ENCODE results near the gene GLA.
A peak's percentile ranks its signal among the peaks of the same experiment; 100 is the strongest.

Gene GLA

DNA sequence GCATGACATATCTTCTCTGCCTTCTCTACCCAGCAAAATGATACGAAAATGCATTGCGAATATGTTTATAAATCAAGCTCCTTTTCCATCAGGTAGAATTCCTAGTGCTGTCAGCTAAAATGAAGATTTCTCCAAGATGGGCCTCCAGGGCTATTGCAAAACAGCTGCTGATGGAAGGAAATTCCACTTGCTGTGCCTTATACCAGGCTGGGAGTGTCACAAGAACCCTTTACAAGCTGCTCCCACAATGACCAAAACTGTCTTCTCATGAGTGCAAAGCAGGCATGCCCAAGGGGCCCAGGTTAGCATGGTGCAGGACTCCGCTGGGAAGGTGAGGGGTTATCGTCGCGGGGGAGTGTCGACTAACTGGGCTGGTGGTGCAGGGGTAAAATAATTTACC lies 9.0 kb upstream of the GLA start:
- H3K4me1 ChIP-seq (ENCODE audit: control insufficient read depth in 2 of 2, insufficient read depth in 1 of 2, low read depth in 1 of 2, low read length in 2 of 2), result peaks cover 0 to 6% of the 10 kb centered on the region in 2 donors
- H3K14ac ChIP-seq (ENCODE audit: low read length), result no peak overlapping the region
- no peak overlapping the region for H2AK5ac ChIP-seq (ENCODE audit: low read depth, low read length)
- no peak overlapping the region for H2BK15ac ChIP-seq (ENCODE audit: low read length)
- H3K9me3 ChIP-seq (replicated peaks in 1 of 2; ENCODE audit: control insufficient read depth in 2 of 2, insufficient read depth in 1 of 2, low read depth in 1 of 2, low read length in 2 of 2), result no peaks in the 10 kb centered on the region
- no peak overlapping the region for H3K18ac ChIP-seq (ENCODE audit: low read length)
- H3K23ac ChIP-seq (ENCODE audit: low read depth, low read length, poor library complexity), result no peak overlapping the region
- no peak overlapping the region for H3K4me2 ChIP-seq (ENCODE audit: insufficient read depth, low read length, poor library complexity, severe bottlenecking)
- H3K79me1 ChIP-seq (ENCODE audit: low read depth, low read length), result peaks cover 1% of the 10 kb centered on the region
- H2BK120ac ChIP-seq (ENCODE audit: low read depth, low read length), result no peak overlapping the region
- no peak overlapping the region for H3K9ac ChIP-seq (ENCODE audit: low read depth, low read length, poor library complexity)
- no peak overlapping the region for H4K91ac ChIP-seq (ENCODE audit: low read depth, low read length, poor library complexity)
- no peak overlapping the region for H3K27ac ChIP-seq (replicated peaks; ENCODE audit: low read length)
- H4K8ac ChIP-seq (ENCODE audit: low read depth, low read length), result no peak overlapping the region
- WGBS, 2 donors (ENCODE audit: extremely low coverage in 2 of 2, insufficient read length in 2 of 2, insufficient replicate concordance in 1 of 2), result no CpG with 5 or more reads among the region's 7 CpGs
- no peak overlapping the region for H3K4me3 ChIP-seq (ENCODE audit: low read length in 2 of 2)
- H3K27me3 ChIP-seq (ENCODE audit: control insufficient read depth in 3 of 3, insufficient read depth in 3 of 3, low read depth in 1 of 3, low read length in 3 of 3), result peaks cover 0 to 3% (median 0%) of the 10 kb centered on the region in 3 experiments
- no peak for DNase-seq (ENCODE audit: low spot score)
- H2AFZ ChIP-seq (ENCODE audit: low read length), result no peak overlapping the region
- H2BK12ac ChIP-seq (ENCODE audit: low read length), result no peak overlapping the region
- no peak overlapping the region for H2BK5ac ChIP-seq (ENCODE audit: low read length)
- H3K4ac ChIP-seq (ENCODE audit: low read length), result no peak overlapping the region
- H3K36me3 ChIP-seq (replicated peaks in 1 of 2; ENCODE audit: control insufficient read depth in 2 of 2, insufficient read depth in 2 of 2, low read length in 2 of 2), result peaks cover 11 to 30% of the 10 kb centered on the region in 2 donors

DNA sequence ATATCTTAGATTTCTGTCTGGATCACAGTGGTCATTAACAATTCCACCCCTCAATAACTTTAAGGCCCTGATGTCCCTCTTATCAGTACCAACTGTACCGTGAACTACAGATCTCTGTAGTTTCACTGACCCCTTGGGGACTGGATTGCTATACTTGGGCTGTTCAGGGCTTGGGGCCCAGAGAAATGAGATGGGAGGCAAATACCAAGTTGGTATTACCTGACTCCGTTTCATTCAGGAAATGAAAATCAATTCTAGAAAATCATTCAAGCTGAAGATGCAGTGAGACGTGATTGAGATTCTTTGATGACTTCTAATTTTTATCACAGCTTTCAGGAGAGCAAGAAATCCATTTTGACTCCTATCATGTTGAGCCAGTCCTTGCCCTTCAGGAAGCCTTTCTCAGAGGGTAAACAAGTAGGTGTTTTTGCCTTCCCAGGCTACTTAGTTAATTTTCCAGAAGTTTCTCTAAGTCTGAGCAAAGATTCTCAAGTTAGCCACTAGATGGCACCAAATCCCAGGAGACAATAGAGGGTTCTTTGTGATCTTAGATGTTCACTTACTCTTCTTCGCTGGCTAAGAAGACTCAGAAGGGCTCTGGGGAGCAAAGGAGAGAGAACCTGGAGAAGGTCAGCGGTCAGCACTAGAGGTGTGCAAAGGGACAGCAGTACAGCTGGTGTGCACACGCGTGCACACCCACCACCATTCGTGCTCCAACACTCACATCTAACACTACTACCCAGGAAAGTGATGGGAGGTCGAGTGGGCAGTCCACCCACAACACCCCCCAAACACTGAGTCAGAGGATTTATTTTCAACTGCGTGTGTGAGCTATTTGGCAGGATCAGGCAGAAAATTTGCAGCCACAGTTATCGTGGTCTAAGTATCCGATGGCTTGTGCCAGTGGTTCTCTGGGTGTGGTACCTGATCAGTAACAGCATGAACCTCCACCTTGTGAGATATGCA lies 7.7 kb upstream of the GLA start:
- Histone ChIP-seq H4K91ac (ENCODE audit: low read depth, low read length, poor library complexity) (no peak overlapping the region), H2AK5ac (ENCODE audit: low read depth, low read length) (no peak overlapping the region), H3K4ac (ENCODE audit: low read length) (no peak overlapping the region), H2BK120ac (ENCODE audit: low read depth, low read length) (no peak overlapping the region), H2BK15ac (ENCODE audit: low read length) (no peak overlapping the region), H2BK5ac (ENCODE audit: low read length) (no peak overlapping the region), H3K27ac (replicated peaks; ENCODE audit: low read length) (no peak overlapping the region), H3K79me1 (ENCODE audit: low read depth, low read length) (peaks cover 1% of the 10 kb centered on the region), H3K4me3 (ENCODE audit: low read length in 2 of 2) (no peak overlapping the region), H3K18ac (ENCODE audit: low read length) (no peak overlapping the region), H3K9me3 (replicated peaks in 1 of 2; ENCODE audit: control insufficient read depth in 2 of 2, insufficient read depth in 1 of 2, low read depth in 1 of 2, low read length in 2 of 2) (no peaks in the 10 kb centered on the region), H3K4me1 (ENCODE audit: control insufficient read depth in 2 of 2, insufficient read depth in 1 of 2, low read depth in 1 of 2, low read length in 2 of 2) (peaks cover 0 to 6% of the 10 kb centered on the region in 2 donors), H4K8ac (ENCODE audit: low read depth, low read length) (no peak overlapping the region), H2AFZ (ENCODE audit: low read length) (no peak overlapping the region), H2BK12ac (ENCODE audit: low read length) (no peak overlapping the region), H3K36me3 (replicated peaks in 1 of 2; ENCODE audit: control insufficient read depth in 2 of 2, insufficient read depth in 2 of 2, low read length in 2 of 2) (peaks cover 11 to 30% of the 10 kb centered on the region in 2 donors), H3K9ac (ENCODE audit: low read depth, low read length, poor library complexity) (no peak overlapping the region), H3K4me2 (ENCODE audit: insufficient read depth, low read length, poor library complexity, severe bottlenecking) (no peak overlapping the region), H3K23ac (ENCODE audit: low read depth, low read length, poor library complexity) (no peak overlapping the region), H3K14ac (ENCODE audit: low read length) (no peak overlapping the region), H3K27me3 (ENCODE audit: control insufficient read depth in 3 of 3, insufficient read depth in 3 of 3, low read depth in 1 of 3, low read length in 3 of 3) (peaks cover 0 to 3% (median 0%) of the 10 kb centered on the region in 3 experiments)
- WGBS, 2 donors (ENCODE audit: extremely low coverage in 2 of 2, insufficient read length in 2 of 2, insufficient replicate concordance in 1 of 2), result no CpG with 5 or more reads among the region's 12 CpGs
- peak; percentile 46 for DNase-seq (ENCODE audit: low spot score)

DNA sequence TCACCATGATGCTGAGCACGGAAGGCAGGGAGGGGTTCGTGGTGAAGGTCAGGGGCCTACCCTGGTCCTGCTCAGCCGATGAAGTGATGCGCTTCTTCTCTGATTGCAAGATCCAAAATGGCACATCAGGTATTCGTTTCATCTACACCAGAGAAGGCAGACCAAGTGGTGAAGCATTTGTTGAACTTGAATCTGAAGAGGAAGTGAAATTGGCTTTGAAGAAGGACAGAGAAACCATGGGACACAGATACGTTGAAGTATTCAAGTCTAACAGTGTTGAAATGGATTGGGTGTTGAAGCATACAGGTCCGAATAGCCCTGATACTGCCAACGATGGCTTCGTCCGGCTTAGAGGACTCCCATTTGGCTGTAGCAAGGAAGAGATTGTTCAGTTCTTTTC lies 4.3 kb upstream of the GLA start:
- Histone ChIP-seq H3K27ac (replicated peaks; ENCODE audit: low read length) (no peak overlapping the region), H4K91ac (ENCODE audit: low read depth, low read length, poor library complexity) (no peak overlapping the region), H2BK12ac (ENCODE audit: low read length) (no peak overlapping the region), H4K8ac (ENCODE audit: low read depth, low read length) (no peak overlapping the region), H3K18ac (ENCODE audit: low read length) (no peak overlapping the region), H3K27me3 (ENCODE audit: control insufficient read depth in 3 of 3, insufficient read depth in 3 of 3, low read depth in 1 of 3, low read length in 3 of 3) (no peaks in the 10 kb centered on the region), H3K79me1 (ENCODE audit: low read depth, low read length) (no peaks in the 10 kb centered on the region), H2AFZ (ENCODE audit: low read length) (no peak overlapping the region), H3K4me1 (ENCODE audit: control insufficient read depth in 2 of 2, insufficient read depth in 1 of 2, low read depth in 1 of 2, low read length in 2 of 2) (peaks cover 0 to 3% of the 10 kb centered on the region in 2 donors), H3K36me3 (replicated peaks in 1 of 2; ENCODE audit: control insufficient read depth in 2 of 2, insufficient read depth in 2 of 2, low read length in 2 of 2) (peaks cover 11 to 33% of the 10 kb centered on the region in 2 donors), H3K9me3 (replicated peaks in 1 of 2; ENCODE audit: control insufficient read depth in 2 of 2, insufficient read depth in 1 of 2, low read depth in 1 of 2, low read length in 2 of 2) (no peaks in the 10 kb centered on the region), H3K4ac (ENCODE audit: low read length) (no peak overlapping the region), H3K4me2 (ENCODE audit: insufficient read depth, low read length, poor library complexity, severe bottlenecking) (no peak overlapping the region), H3K4me3 (ENCODE audit: low read length in 2 of 2) (no peak overlapping the region), H3K14ac (ENCODE audit: low read length) (no peak overlapping the region), H3K23ac (ENCODE audit: low read depth, low read length, poor library complexity) (no peak overlapping the region), H2AK5ac (ENCODE audit: low read depth, low read length) (no peak overlapping the region), H3K9ac (ENCODE audit: low read depth, low read length, poor library complexity) (no peak overlapping the region), H2BK15ac (ENCODE audit: low read length) (no peak overlapping the region), H2BK5ac (ENCODE audit: low read length) (no peak overlapping the region), H2BK120ac (ENCODE audit: low read depth, low read length) (no peak overlapping the region)
- no CpG with 5 or more reads among the region's 10 CpGs for WGBS, 2 donors (ENCODE audit: extremely low coverage in 2 of 2, insufficient read length in 2 of 2, insufficient replicate concordance in 1 of 2)
- DNase-seq (ENCODE audit: low spot score), result no peak

DNA sequence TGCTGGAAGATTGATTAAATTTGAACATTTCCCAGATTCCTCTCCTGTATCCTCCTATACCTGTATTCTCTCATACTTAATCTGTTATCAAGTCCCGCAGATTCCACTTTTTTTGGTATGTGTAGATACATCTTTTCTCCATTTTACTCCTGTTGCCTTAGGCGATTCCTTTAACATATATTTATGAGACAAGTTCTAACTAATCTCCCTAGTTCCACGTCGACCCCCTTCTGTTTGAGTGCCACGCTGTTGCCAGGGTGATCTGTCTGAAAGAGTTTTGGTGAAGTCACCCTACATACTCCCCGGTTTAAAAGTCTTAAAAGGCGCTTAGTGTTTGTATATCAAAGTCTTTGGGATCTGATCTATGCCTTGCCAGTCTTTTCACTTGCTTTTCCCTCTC lies 2.7 kb upstream of the GLA start:
- Histone ChIP-seq H2AFZ (ENCODE audit: low read length) (no peak overlapping the region), H3K4ac (ENCODE audit: low read length) (no peak overlapping the region), H4K91ac (ENCODE audit: low read depth, low read length, poor library complexity) (no peak overlapping the region), H3K79me1 (ENCODE audit: low read depth, low read length) (no peaks in the 10 kb centered on the region), H3K27me3 (ENCODE audit: control insufficient read depth in 3 of 3, insufficient read depth in 3 of 3, low read depth in 1 of 3, low read length in 3 of 3) (no peaks in the 10 kb centered on the region), H3K27ac (replicated peaks; ENCODE audit: low read length) (no peak overlapping the region), H3K4me1 (ENCODE audit: control insufficient read depth in 2 of 2, insufficient read depth in 1 of 2, low read depth in 1 of 2, low read length in 2 of 2) (no peaks in the 10 kb centered on the region), H2BK120ac (ENCODE audit: low read depth, low read length) (no peak overlapping the region), H3K18ac (ENCODE audit: low read length) (no peak overlapping the region), H2BK12ac (ENCODE audit: low read length) (no peak overlapping the region), H2BK5ac (ENCODE audit: low read length) (no peak overlapping the region), H2BK15ac (ENCODE audit: low read length) (no peak overlapping the region), H3K9me3 (replicated peaks in 1 of 2; ENCODE audit: control insufficient read depth in 2 of 2, insufficient read depth in 1 of 2, low read depth in 1 of 2, low read length in 2 of 2) (no peaks in the 10 kb centered on the region), H3K9ac (ENCODE audit: low read depth, low read length, poor library complexity) (no peak overlapping the region), H3K23ac (ENCODE audit: low read depth, low read length, poor library complexity) (no peak overlapping the region), H3K14ac (ENCODE audit: low read length) (no peak overlapping the region), H3K4me3 (ENCODE audit: low read length in 2 of 2) (peak overlapping the region in 1 of 2 donors; percentile 1), H3K36me3 (replicated peaks in 1 of 2; ENCODE audit: control insufficient read depth in 2 of 2, insufficient read depth in 2 of 2, low read length in 2 of 2) (peaks cover 11 to 33% of the 10 kb centered on the region in 2 donors), H2AK5ac (ENCODE audit: low read depth, low read length) (no peak overlapping the region), H3K4me2 (ENCODE audit: insufficient read depth, low read length, poor library complexity, severe bottlenecking) (no peak overlapping the region), H4K8ac (ENCODE audit: low read depth, low read length) (no peak overlapping the region)
- no CpG with 5 or more reads among the region's 7 CpGs for WGBS, 2 donors (ENCODE audit: extremely low coverage in 2 of 2, insufficient read length in 2 of 2, insufficient replicate concordance in 1 of 2)
- DNase-seq (ENCODE audit: low spot score), result no peak
